Spleen (tissue), 11 donors: Measurements from ENCODE around the gene MBLAC1. TPM values are rescaled to one million over a fixed set of nuclear protein-coding genes. Genes with fewer than 3 reads are reported as not detected.

Experiments
- DNase-seq: peaks from one replicate; pipeline ENCODE4 v3.0.0-alpha.2; 2020
- H3K27ac ChIP-seq, 8 donors: fragments of 200-600 bp; sonication (generic) in 7 of 8; 1 replicate in 4 of 8; 2 replicates in 4 of 8; pipeline versions ENCODE4 v1.5.0 to v1.8.0; 2016 to 2021; ENCODE audit warnings: inconsistent platforms in 4 of 8, mild to moderate bottlenecking in 4 of 8, moderate library complexity in 1 of 8
- H3K27me3 ChIP-seq, 7 donors: fragments of 200-600 bp; sonication (generic) in 6 of 7; replicated peaks in 1 of 7; 1 replicate in 4 of 7; 2 replicates in 3 of 7; pipeline versions ENCODE4 v1.5.0 to v1.8.0; 2016 to 2021; ENCODE audit warnings: inconsistent platforms in 3 of 7, mild to moderate bottlenecking in 1 of 7
- H3K36me3 ChIP-seq, 6 donors: fragments of 200-600 bp; sonication (generic) in 5 of 6; 1 replicate in 4 of 6; 2 replicates in 2 of 6; pipeline versions ENCODE4 v1.5.0 to v1.8.0; 2016 to 2021; ENCODE audit warnings: inconsistent platforms in 2 of 6
- H3K4me1 ChIP-seq, 6 donors: fragments of 200-600 bp; sonication (generic) in 5 of 6; 1 replicate in 3 of 6; 2 replicates in 3 of 6; pipeline versions ENCODE4 v1.5.0 to v1.8.0; 2016 to 2021; ENCODE audit warnings: inconsistent platforms in 3 of 6
- H3K4me3 ChIP-seq, 8 donors: fragments of 200-600 bp; sonication (generic) in 7 of 8; 1 replicate in 4 of 8; 2 replicates in 4 of 8; pipeline versions ENCODE4 v1.5.0 to v1.8.0; 2016 to 2021; ENCODE audit warnings: inconsistent platforms in 4 of 8, mild to moderate bottlenecking in 4 of 8, moderate library complexity in 2 of 8
- H3K9me3 ChIP-seq, 8 donors: fragments of 200-600 bp; sonication (generic) in 7 of 8; 1 replicate in 4 of 8; 2 replicates in 4 of 8; pipeline versions ENCODE4 v1.5.0 to v1.8.0; 2016 to 2021; ENCODE audit warnings: inconsistent platforms in 4 of 8
- CTCF ChIP-seq, 11 experiments: fragments of 200-600 bp in 7 of 11; fragments of 450-650 bp in 4 of 11; sonication (generic) in 4 of 11; IDR thresholded peaks in 8 of 11; conservative IDR thresholded peaks in 3 of 11; 1 replicate in 7 of 11; 2 replicates in 4 of 11; pipeline versions ENCODE4 v1.4.0 to v1.8.0; 2016 to 2021; ENCODE audit warnings: antibody characterized with exemption in 11 of 11, inconsistent platforms in 4 of 11, mild to moderate bottlenecking in 1 of 11
- POLR2A ChIP-seq, 3 donors: fragments of 450-650 bp; IDR thresholded peaks; one replicate each; pipeline ENCODE4 v1.5.1; 2017; ENCODE audit warnings: antibody characterized with exemption in 3 of 3, mild to moderate bottlenecking in 1 of 3
- POLR2AphosphoS5 ChIP-seq, 3 donors: sonication (generic); formaldehyde crosslinking; IDR thresholded peaks; one replicate each; pipeline ENCODE4 v1.5.1; 2017; ENCODE audit warnings: antibody characterized with exemption in 3 of 3
- WGBS, 5 donors: extraction: QIAGEN DNeasy Blood & Tissue Kit in 3 of 5; methylation state at CpG; one replicate each; pipeline versions ENCODE4 v1.1.5 to v1.1.7; 2013 to 2018; 5-methylcytosine and 5-hydroxymethylcytosine counted together
- intact Hi-C: fragments of 100-400 bp; cut with DNase I; formaldehyde crosslinking; loops from one replicate; pipeline ENCODE4 v1.15.0; 2023; ENCODE audit warnings: low total_unique reads
- polyA plus RNA-seq, 3 donors: library from polyadenylated mRNA; stranded (reverse); fragments of 200-250 nt; gene quantifications; one replicate each; pipeline ENCODE4 v1.2.1, GENCODE V29; 2013
- total RNA-seq, 7 donors: library from RNA; depleted of rRNA in 3 of 7; stranded (reverse); fragments of >200 nt in 3 of 7; fragmentation: NEBNext Ultra II Directional in 4 of 7; extraction: Animal tissue kit (Norgen Biotek cat#: 25700) in 4 of 7; gene quantifications; one replicate each; pipeline versions ENCODE4 v1.1.0 to v1.2.1, GENCODE V29; 2016 to 2021
- donor health status: healthy with polysubstance abuse.
- donor health status: DM: no; HTN: no; CAD: no; lungs with moderate emphysema.
- donor health status: DM: no; HTN: no; CAD: no.
- donor health status: Bipolar disorder and iron deficiency.
- donor health status: healthy.
- donor health status: DM: no; HTN: no; CAD: no.
- donor health status: DM: yes; HTN: yes; CAD: no.

The MBLAC1 gene
- total and polyA plus RNA-seq, 10 donors, result 1.7 to 4.4 (median 2.2) TPM

- Histone ChIP-seq H3K4me3 (no peak overlapping the region), H3K36me3 (peaks cover 10 to 86% (median 83%) of the 10 kb centered on the region in 6 donors), H3K4me1 (peaks cover 9 to 61% (median 19%) of the 10 kb centered on the region in 6 donors), H3K27ac (no peak overlapping the region), H3K9me3 (no peaks in the 10 kb centered on the region), H3K27me3 (no peaks in the 10 kb centered on the region)
- DNase-seq, result no peak
- WGBS, 5 donors, result 58 to 86% (median 77%) methylated on average over 9 to 13 of the region's 13 CpGs
- TF ChIP-seq CTCF (IDR thresholded peaks at IDR 0.05 in 8 of 11, conservative IDR thresholded peaks at IDR 0.05 in 3 of 11) (no peak), POLR2AphosphoS5 (IDR thresholded peaks at IDR 0.05) (peak in 1 of 3 donors; percentile 33)
- intact Hi-C loops, result no loop called here
Measured at GRCh38 chr7:100093498-100093897, 33.3 kb upstream of the MBLAC1 start.

- Histone ChIP-seq H3K4me3 (no peak overlapping the region), H3K36me3 (peaks cover 10 to 92% (median 88%) of the 10 kb centered on the region in 6 donors), H3K27ac (no peak overlapping the region), H3K9me3 (no peaks in the 10 kb centered on the region), H3K4me1 (peaks cover 11 to 63% (median 21%) of the 10 kb centered on the region in 6 donors), H3K27me3 (no peaks in the 10 kb centered on the region)
- TF ChIP-seq POLR2AphosphoS5 (IDR thresholded peaks at IDR 0.05) (peak; percentile 24 to 58 (median 48)), CTCF (IDR thresholded peaks at IDR 0.05 in 8 of 11, conservative IDR thresholded peaks at IDR 0.05 in 3 of 11) (no peak)
- intact Hi-C loops, result no loop called here
- 88 to 92% (median 92%) methylated on average over 15 to 16 of the region's 16 CpGs for WGBS, 5 donors
- no peak for DNase-seq
Measured at GRCh38 chr7:100093925-100094486, 32.8 kb upstream of the MBLAC1 start.

- H3K36me3 ChIP-seq, result peaks cover 10 to 95% (median 91%) of the 10 kb centered on the region in 6 donors
- no peak for DNase-seq
Measured at GRCh38 chr7:100095289-100095688, 31.5 kb upstream of the MBLAC1 start.

More at GRCh38 chr7:100095289-100095688, 31.5 kb upstream of the MBLAC1 start:
- no peak overlapping the region for H3K4me3 ChIP-seq
- H3K27me3 ChIP-seq, result no peaks in the 10 kb centered on the region
- intact Hi-C loops, result no loop called here
- peaks cover 13 to 63% (median 21%) of the 10 kb centered on the region in 6 donors for H3K4me1 ChIP-seq
- H3K27ac ChIP-seq, result no peak overlapping the region
- TF ChIP-seq POLR2A (IDR thresholded peaks at IDR 0.05) (no peak), CTCF (IDR thresholded peaks at IDR 0.05 in 8 of 11, conservative IDR thresholded peaks at IDR 0.05 in 3 of 11) (no peak), POLR2AphosphoS5 (IDR thresholded peaks at IDR 0.05) (no peak)
- 72 to 91% (median 89%) methylated on average over 9 of the region's 9 CpGs for WGBS, 5 donors
- H3K9me3 ChIP-seq, result no peaks in the 10 kb centered on the region
